Heart right ventricle (tissue), 16 donors: ENCODE measurements around the gene CEMP1. TPM values are rescaled to one million over a fixed set of nuclear protein-coding genes. Genes with fewer than 3 reads are reported as not detected.

Source experiments
- ATAC-seq, 8 donors: fragments of 200-7000 bp; cut with Tn5 transposase; one replicate each; pipeline ENCODE4 v1.9.1; 2020; ENCODE audit warnings: mild to moderate bottlenecking in 8 of 8, moderate library complexity in 8 of 8, moderate number of reproducible peaks in 1 of 8
- DNase-seq, 2 donors: peaks; one replicate each; pipeline ENCODE4 v3.0.0-alpha.2; 2020
- H3K27ac ChIP-seq, 10 donors: fragments of 200-600 bp; sonication (generic) in 2 of 10; one replicate each; pipeline versions ENCODE4 v1.5.0 to v1.8.0; 2020 to 2022; ENCODE audit warnings: mild to moderate bottlenecking in 3 of 10
- H3K27me3 ChIP-seq, 7 donors: fragments of 200-600 bp; one replicate each; pipeline ENCODE4 v1.8.0; 2021 to 2022; ENCODE audit warnings: mild to moderate bottlenecking in 2 of 7
- H3K36me3 ChIP-seq, 9 donors: fragments of 200-600 bp; sonication (generic) in 1 of 9; one replicate each; pipeline versions ENCODE4 v1.5.0 to v1.8.0; 2020 to 2022; ENCODE audit warnings: mild to moderate bottlenecking in 2 of 9
- H3K4me1 ChIP-seq, 9 donors: fragments of 200-600 bp; sonication (generic) in 1 of 9; one replicate each; pipeline versions ENCODE4 v1.5.0 to v1.8.0; 2020 to 2022; ENCODE audit warnings: mild to moderate bottlenecking in 4 of 9
- H3K4me3 ChIP-seq, 10 donors: fragments of 200-600 bp; sonication (generic) in 2 of 10; one replicate each; pipeline versions ENCODE4 v1.5.0 to v1.8.0; 2020 to 2022; ENCODE audit warnings: mild to moderate bottlenecking in 7 of 10, moderate library complexity in 2 of 10
- H3K9me3 ChIP-seq, 11 donors: fragments of 200-600 bp in 10 of 11; sonication (generic) in 2 of 11; one replicate each; pipeline versions ENCODE4 v1.5.0 to v1.8.0; 2013 to 2022; ENCODE audit warnings: mild to moderate bottlenecking in 2 of 11, control low read depth in 1 of 11, moderate library complexity in 1 of 11
- WGBS, 2 donors: extraction: QIAGEN DNeasy Blood & Tissue Kit; methylation state at CpG; one replicate each; pipeline ENCODE4 v1.1.7; 2013; ENCODE audit warnings: inconsistent platforms in 1 of 2; 5-methylcytosine and 5-hydroxymethylcytosine counted together
- intact Hi-C, 10 donors: fragments of 100-400 bp; cut with DNase I; formaldehyde crosslinking; loops; one replicate each; pipeline versions ENCODE4 v1.11.1 to v1.14.2; 2022
- polyA plus RNA-seq, 2 donors: library from polyadenylated mRNA; stranded (reverse); fragments of 200-250 nt; gene quantifications; one replicate each; pipeline ENCODE4 v1.2.3, GENCODE V29; 2013
- total RNA-seq, 10 donors: library from RNA; stranded (reverse); fragmentation: NEBNext Ultra II Directional in 3 of 10; extraction: Animal tissue kit (Norgen Biotek cat#: 25700) in 3 of 10; gene quantifications; one replicate each; pipeline versions ENCODE4 v1.2.1 to v1.2.4, GENCODE V29; 2021 to 2023
- TF ChIP-seq, protein P1 (sequence below), 9 donors: fragments of 200-600 bp; sonication (generic) in 2 of 9; IDR thresholded peaks; one replicate each; pipeline versions ENCODE4 v1.5.0 to v1.8.0; 2021 to 2022; ENCODE audit warnings: antibody characterized with exemption in 9 of 9, mild to moderate bottlenecking in 5 of 9, moderate library complexity in 1 of 9
- donor health status: Arrhythmogenic right ventricular cardiomyopathy.
- donor health status: ischemic (EF 13 %, LVEDD 7.1; RV severe dilation, severe dysfunction).
- donor health status: healthy with polysubstance abuse.
- donor health status: DM: no; HTN: yes; CAD: no.
- donor health status: DM: no; HTN: no; CAD: no.
- donor health status: ischemic (EF 25% LVEDD 6.9; RV normal size, moderate dysfunction).
- donor health status: ischemic (EF 25% LVEDD 5.7; RV mildly dilated, moderate dysfunction).
- donor health status: healthy.
- donor health status: DM: yes; HTN: yes; CAD: no.
- donor health status: Ischemic cardiomyopathy.
- donor health status: ischemic (EF 35%, LVEDD 5.7; RV mildly dilated, moderate dysfunction).
- donor health status: nonischemic (EF 11% LVEDD 7.7; RV severe dilation, severe dysfunction).
- donor health status: DM: yes; HTN: yes; CAD: no.
- donor health status: PGD.
- donor health status: ischemic (EF 29% LVEDD 5.4; RV normal size, mild dysfunction).
- donor health status: nonischemic (EF 23%, LVEDD 6.1; RV moderate dilation, normal function).

Gene CEMP1
- total and polyA plus RNA-seq, 12 donors: 0.20 to 0.44 TPM; not detected in 10

DNA sequence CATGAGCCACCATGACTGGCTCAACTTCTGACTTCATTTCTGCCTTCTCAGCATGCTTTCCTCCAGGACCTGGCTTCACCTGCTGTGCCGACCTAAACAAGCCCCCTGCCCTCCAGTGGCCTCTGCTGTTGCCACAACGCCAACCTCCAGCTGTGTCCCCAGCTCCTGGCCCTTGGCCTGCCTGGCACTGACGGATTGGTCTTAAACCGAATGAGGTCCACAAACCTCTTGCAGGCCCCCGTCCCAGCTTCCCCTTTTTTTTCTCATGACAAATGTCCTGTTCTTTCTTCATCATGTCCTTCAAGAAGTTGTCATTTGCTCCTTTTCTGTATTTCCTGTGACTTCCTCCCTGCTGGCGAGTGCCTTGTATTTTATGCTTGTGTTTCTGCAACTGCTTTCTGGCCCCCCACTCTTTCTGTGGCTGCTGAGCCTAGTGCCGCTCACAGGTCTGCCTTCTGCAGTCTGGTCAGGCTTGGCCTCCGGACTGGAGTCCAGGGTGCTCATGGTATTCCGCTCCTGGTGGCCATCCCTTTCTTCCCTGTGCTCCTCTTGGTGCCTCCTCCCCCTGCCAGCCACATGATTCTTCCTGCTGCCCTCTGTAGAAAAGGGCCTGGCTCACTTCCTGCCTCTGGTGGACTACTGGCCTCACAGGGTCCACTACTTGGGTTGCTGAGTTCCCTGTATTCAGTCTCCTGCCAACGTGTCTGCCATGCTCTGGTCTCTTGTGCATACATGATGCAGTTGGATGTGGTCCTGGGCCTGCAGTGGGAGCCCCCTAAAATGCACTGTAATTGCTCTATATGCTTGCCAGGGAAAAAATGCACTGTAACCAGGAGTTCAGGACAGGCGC is 14.6 kb downstream of the CEMP1 start:
- Histone ChIP-seq H3K4me3 (peak overlapping the region in 7 of 10 donors; percentile 12 to 100 (median 93)), H3K4me1 (peaks cover 52 to 81% (median 71%) of the 10 kb centered on the region in 9 donors)
- DNase-seq: peak; percentile 14 to 18

DNA sequence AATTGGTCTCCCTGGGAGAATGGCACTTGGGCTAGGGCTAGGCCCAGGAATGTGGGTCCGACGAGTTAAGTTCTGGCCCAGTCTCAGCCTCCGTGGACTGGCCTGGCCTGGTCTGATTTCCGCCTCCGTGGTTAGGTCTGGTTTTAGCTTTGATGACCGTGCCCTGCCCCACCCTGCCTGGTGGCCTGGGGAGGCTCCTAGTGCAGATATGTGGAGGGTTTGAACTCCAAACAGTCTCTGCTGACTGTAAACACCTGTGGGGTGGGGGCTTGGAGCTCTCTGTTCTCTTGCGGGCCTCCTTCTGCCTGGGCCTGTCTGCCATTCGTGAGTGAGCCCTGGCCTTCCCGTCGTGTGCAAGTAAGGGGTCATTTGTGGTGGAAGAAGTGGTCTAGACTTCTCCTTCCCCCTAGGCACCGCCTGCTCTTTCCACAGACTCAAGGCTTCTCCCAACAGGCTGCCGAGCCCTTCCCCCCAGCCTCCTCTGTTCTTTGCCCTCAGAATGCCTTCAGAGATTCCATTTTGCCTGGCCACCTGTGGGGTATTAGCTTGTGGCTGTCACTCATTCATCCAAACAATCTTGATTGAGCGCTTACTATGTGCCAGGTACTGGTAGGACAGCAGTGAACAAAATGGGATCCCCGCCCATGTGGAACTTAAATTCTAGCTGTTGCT is 15.9 kb downstream of the CEMP1 start:
- Histone ChIP-seq H3K9me3 (no peaks in the 10 kb centered on the region), H3K27me3 (no peaks in the 10 kb centered on the region), H3K27ac (peak overlapping the region in 9 of 10 donors; percentile 84 to 99 (median 97)), H3K4me3 (peak overlapping the region; percentile 84 to 100 (median 96)), H3K4me1 (peaks cover 45 to 82% (median 63%) of the 10 kb centered on the region in 9 donors), H3K36me3 (peaks cover 0 to 10% (median 0%) of the 10 kb centered on the region in 9 donors)
- TF ChIP-seq, protein P1, sequence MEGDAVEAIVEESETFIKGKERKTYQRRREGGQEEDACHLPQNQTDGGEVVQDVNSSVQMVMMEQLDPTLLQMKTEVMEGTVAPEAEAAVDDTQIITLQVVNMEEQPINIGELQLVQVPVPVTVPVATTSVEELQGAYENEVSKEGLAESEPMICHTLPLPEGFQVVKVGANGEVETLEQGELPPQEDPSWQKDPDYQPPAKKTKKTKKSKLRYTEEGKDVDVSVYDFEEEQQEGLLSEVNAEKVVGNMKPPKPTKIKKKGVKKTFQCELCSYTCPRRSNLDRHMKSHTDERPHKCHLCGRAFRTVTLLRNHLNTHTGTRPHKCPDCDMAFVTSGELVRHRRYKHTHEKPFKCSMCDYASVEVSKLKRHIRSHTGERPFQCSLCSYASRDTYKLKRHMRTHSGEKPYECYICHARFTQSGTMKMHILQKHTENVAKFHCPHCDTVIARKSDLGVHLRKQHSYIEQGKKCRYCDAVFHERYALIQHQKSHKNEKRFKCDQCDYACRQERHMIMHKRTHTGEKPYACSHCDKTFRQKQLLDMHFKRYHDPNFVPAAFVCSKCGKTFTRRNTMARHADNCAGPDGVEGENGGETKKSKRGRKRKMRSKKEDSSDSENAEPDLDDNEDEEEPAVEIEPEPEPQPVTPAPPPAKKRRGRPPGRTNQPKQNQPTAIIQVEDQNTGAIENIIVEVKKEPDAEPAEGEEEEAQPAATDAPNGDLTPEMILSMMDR (IDR thresholded peaks at IDR 0.05): no peak
- 30 to 33% methylated on average over 14 of the region's 14 CpGs for WGBS, 2 donors
- intact Hi-C loops: no loop called here
- no peak for ATAC-seq
- DNase-seq: peak; percentile 9 to 11

More for the DNA sequence above, 14.6 kb downstream of the CEMP1 start:
- Histone ChIP-seq H3K9me3 (no peaks in the 10 kb centered on the region), H3K27me3 (no peaks in the 10 kb centered on the region), H3K27ac (peak overlapping the region in 8 of 10 donors; percentile 47 to 99 (median 96)), H3K36me3 (peaks cover 0 to 10% (median 0%) of the 10 kb centered on the region in 9 donors)
- 55 to 66% methylated on average over 11 of the region's 11 CpGs for WGBS, 2 donors
- ATAC-seq: no peak
- TF ChIP-seq, protein P1 (IDR thresholded peaks at IDR 0.05): no peak
- intact Hi-C loops: no loop called here

DNA sequence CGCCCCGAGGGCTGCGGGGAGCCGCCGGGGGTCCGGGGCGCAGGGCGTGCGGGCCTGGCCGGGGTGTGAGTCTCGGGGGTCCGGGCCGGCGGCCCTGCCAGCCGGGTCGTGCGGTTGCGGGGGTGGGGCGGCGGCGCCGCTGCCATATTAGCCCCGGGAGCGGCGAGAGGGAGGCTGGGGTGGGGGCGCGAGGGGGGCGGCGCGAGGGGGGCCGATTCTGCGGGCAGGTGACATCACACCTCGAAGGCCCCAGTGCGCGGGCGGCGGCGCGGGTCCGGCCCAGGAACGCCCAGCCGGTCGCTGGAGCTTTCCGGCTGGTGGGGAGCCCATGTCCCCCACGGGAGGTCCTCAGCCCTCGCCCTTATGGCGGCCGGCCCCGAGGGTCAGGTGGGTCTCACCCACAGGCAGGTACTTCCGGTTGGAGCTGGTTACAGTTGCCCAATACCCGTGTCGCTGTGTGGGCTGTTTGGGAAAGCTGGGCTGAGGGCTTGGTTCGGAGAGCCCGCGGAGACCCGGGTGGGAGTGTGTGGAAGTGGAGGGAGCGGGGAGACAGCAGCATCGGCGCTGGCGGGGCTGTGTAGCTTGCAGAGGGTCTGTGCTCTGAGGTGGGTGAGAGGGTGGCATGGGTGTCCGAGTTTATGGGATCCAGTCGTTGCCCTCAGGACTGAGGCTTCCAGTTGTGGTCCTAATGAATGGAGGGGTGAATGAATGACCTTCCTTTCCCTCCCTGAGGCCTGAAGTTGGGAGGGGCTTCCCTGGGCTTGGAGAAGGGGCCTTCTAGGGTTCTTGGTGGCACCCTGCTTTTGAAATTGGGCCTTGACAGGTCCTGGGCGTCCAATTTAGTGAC is 16.7 kb downstream of the CEMP1 start:
- intact Hi-C loops: no loop called here
- Histone ChIP-seq H3K4me3 (peak overlapping the region; percentile 84 to 100 (median 96)), H3K4me1 (peaks cover 43 to 86% (median 60%) of the 10 kb centered on the region in 9 donors), H3K36me3 (peaks cover 0 to 7% (median 0%) of the 10 kb centered on the region in 9 donors), H3K27me3 (no peaks in the 10 kb centered on the region), H3K9me3 (no peaks in the 10 kb centered on the region), H3K27ac (peak overlapping the region; percentile 80 to 99 (median 96))
- DNase-seq: peak in 1 of 2 donors; percentile 9
- 0% methylated on average over 56 to 63 of the region's 63 CpGs for WGBS, 2 donors
- TF ChIP-seq, protein P1 (IDR thresholded peaks at IDR 0.05): no peak
- ATAC-seq: peak in 1 of 8 donors; percentile 0
